A549 (cell line): ENCODE measurements around the gene FBXW2.

Experiments used
- CHD2 ChIP-seq: fragments of 150-350 bp; IDR thresholded peaks from 2 replicates; pipeline ENCODE4 v1.6.1; 2014; ENCODE audit warnings: low read length; ENCODE audit not compliant: partially characterized antibody
- CTCF ChIP-seq: fragments of >200 bp; sonication (Bioruptor Twin); formaldehyde crosslinking; IDR thresholded peaks from 3 replicates; pipeline ENCODE4 v1.5.1; 2016
- EHF ChIP-seq: fragments of 250-450 bp; sonication (Bioruptor Pico); IDR thresholded peaks from 2 replicates; pipeline ENCODE4 v1.5.0; 2020; ENCODE audit warnings: mild to moderate bottlenecking
- EHMT2 ChIP-seq: fragments of 200-600 bp; sonication (generic); IDR thresholded peaks from 2 replicates; pipeline ENCODE4 v1.6.1; 2016; ENCODE audit warnings: antibody characterized with exemption, low read depth, mild to moderate bottlenecking, moderate library complexity
- EP300 ChIP-seq, 2 experiments: fragments of >200 bp; sonication (Bioruptor Twin); formaldehyde crosslinking; IDR thresholded peaks; 2 replicates in 1 of 2; 3 replicates in 1 of 2; pipeline ENCODE4 v1.6.1; 2016 to 2017
- JUN ChIP-seq, 2 experiments: fragments of >200 bp; sonication (Bioruptor Twin); formaldehyde crosslinking; IDR thresholded peaks; 2 replicates in 1 of 2; 3 replicates in 1 of 2; pipeline ENCODE4 v1.6.1; 2016 to 2017
- MAZ ChIP-seq: fragments of 150-350 bp; IDR thresholded peaks from 2 replicates; pipeline ENCODE4 v1.6.1; 2014; ENCODE audit warnings: antibody characterized with exemption, low read depth, low read length, borderline replicate concordance
- POLR2A ChIP-seq: IDR thresholded peaks from 2 replicates; pipeline ENCODE4 v1.6.1; 2012; ENCODE audit warnings: mild to moderate bottlenecking, low read length
- RFX5 ChIP-seq: fragments of 450-650 bp; IDR thresholded peaks from 2 replicates; pipeline ENCODE4 v1.7.1; 2014; ENCODE audit warnings: antibody characterized with exemption, mild to moderate bottlenecking, moderate library complexity
- SREBF2 ChIP-seq: fragments of 450-650 bp; IDR thresholded peaks from 2 replicates; pipeline ENCODE4 v1.6.1; 2014; ENCODE audit warnings: mild to moderate bottlenecking, moderate library complexity
- ZFP36 ChIP-seq: fragments of 450-650 bp; IDR thresholded peaks from 2 replicates; pipeline ENCODE4 v1.6.1; 2014; ENCODE audit warnings: borderline replicate concordance; ENCODE audit not compliant: partially characterized antibody
- TF ChIP-seq, protein P1 (sequence below): IDR thresholded peaks from 2 replicates; pipeline ENCODE4 v1.6.1; 2012

DNA sequence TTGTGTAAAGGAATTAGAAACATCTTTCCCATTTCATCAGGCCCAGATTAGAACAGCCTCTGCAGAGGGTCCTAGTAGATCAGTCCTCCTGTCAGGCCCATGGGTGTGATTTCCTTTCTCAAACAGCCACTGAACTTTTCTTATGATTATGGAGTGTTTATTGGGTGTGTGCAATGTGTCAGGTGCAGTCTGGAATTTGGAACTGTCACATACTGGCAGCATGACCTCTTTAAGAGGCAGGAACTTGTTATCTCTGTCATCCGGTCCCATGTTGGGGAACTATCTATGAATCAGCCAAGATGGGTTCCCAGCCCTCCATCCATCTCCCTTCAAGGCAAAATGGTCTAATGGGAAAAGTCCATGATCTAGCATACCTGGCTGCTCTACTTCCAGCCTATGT lies 67.3 kb downstream of the FBXW2 start:
- TF ChIP-seq CTCF: no peak
- no peak for TF ChIP-seq POLR2A
- TF ChIP-seq SREBF2: no peak
- TF ChIP-seq EHF (CRISPR knock-in tag): no peak
- TF ChIP-seq CHD2: no peak
- TF ChIP-seq, protein P1, sequence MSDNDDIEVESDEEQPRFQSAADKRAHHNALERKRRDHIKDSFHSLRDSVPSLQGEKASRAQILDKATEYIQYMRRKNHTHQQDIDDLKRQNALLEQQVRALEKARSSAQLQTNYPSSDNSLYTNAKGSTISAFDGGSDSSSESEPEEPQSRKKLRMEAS: no peak
- no peak for TF ChIP-seq MAZ
- no peak for TF ChIP-seq ZFP36
- no peak for TF ChIP-seq JUN (IDR thresholded peaks at IDR 0.05)
- no peak for TF ChIP-seq EP300 (IDR thresholded peaks at IDR 0.05)
- no peak for TF ChIP-seq RFX5
- TF ChIP-seq EHMT2: no peak
